ENCODE data around the gene CYP26C1.

Gene CYP26C1

GRCh38 chr10:93059975-93060886 lies at the start of gene CYP26C1:
CYP26C1 (plus strand) TSS chr10:93060798; CDS start chr10:93061264, 466 bp downstream.
- no peak for DNase-seq (ENCODE audit: low read depth in 2 of 2)

GRCh38 chr10:93015722-93016121 lies 44.9 kb upstream of the CYP26C1 start:
- no peak for DNase-seq (ENCODE audit: low read depth in 2 of 2)

GRCh38 chr10:93023013-93023650 lies 37.5 kb upstream of the CYP26C1 start:
- DNase-seq (ENCODE audit: low read depth in 2 of 2), result no peak

- no peak for DNase-seq (ENCODE audit: low read depth in 2 of 2)
These were observed 34.5 kb upstream of the CYP26C1 start for GRCh38 chr10:93026072-93026471.

- no peak for DNase-seq (ENCODE audit: low read depth in 2 of 2)
These were observed 33.1 kb upstream of the CYP26C1 start for GRCh38 chr10:93027508-93027907.

GRCh38 chr10:93028883-93029282 lies 31.7 kb upstream of the CYP26C1 start:
- DNase-seq (ENCODE audit: low read depth in 2 of 2), result no peak

GRCh38 chr10:93030409-93030808 lies 30.2 kb upstream of the CYP26C1 start:
- DNase-seq (ENCODE audit: low read depth in 2 of 2), result no peak

GRCh38 chr10:93032105-93032808 lies 28.3 kb upstream of the CYP26C1 start:
- DNase-seq (ENCODE audit: low read depth in 2 of 2), result no peak

- no peak for DNase-seq (ENCODE audit: low read depth in 2 of 2)
These were observed 27.8 kb upstream of the CYP26C1 start for GRCh38 chr10:93032809-93033137.

GRCh38 chr10:93034426-93034825 lies 26.2 kb upstream of the CYP26C1 start:
- no peak for DNase-seq (ENCODE audit: low read depth in 2 of 2)

GRCh38 chr10:93039110-93039509 lies 21.5 kb upstream of the CYP26C1 start:
- DNase-seq (ENCODE audit: low read depth in 2 of 2), result no peak

GRCh38 chr10:93039721-93040120 lies 20.9 kb upstream of the CYP26C1 start:
- no peak for DNase-seq (ENCODE audit: low read depth in 2 of 2)

GRCh38 chr10:93054486-93054885 lies 6.1 kb upstream of the CYP26C1 start:
- DNase-seq (ENCODE audit: low read depth in 2 of 2), result no peak

- DNase-seq (ENCODE audit: low read depth in 2 of 2), result no peak
These were observed 2.5 kb upstream of the CYP26C1 start for GRCh38 chr10:93058139-93058538.

- DNase-seq (ENCODE audit: low read depth in 2 of 2), result no peak
These were observed 442 bp downstream of the CYP26C1 start for GRCh38 chr10:93060887-93061593.

- no peak for DNase-seq (ENCODE audit: low read depth in 2 of 2)
These were observed 1.3 kb downstream of the CYP26C1 start for GRCh38 chr10:93061594-93062513.

GRCh38 chr10:93062514-93063143 lies 2.0 kb downstream of the CYP26C1 start:
- no peak for DNase-seq (ENCODE audit: low read depth in 2 of 2)

- DNase-seq (ENCODE audit: low read depth in 2 of 2), result no peak
These were observed 2.8 kb downstream of the CYP26C1 start for GRCh38 chr10:93063144-93063976.

- no peak for DNase-seq (ENCODE audit: low read depth in 2 of 2)
These were observed 3.5 kb downstream of the CYP26C1 start for GRCh38 chr10:93063977-93064660.

Data from stimulated activated CD4-positive, alpha-beta T cell treated with anti-CD3 and anti-CD28 coated beads, Interleukin-12 subunit alpha, Interleukin-12 subunit beta, amount 100 ng/mL, for 24 hours (primary cell).